ENCODE results near the gene ASCL5. TPM values are rescaled to one million over a fixed set of nuclear protein-coding genes. Genes with fewer than 3 reads are reported as not detected.

ASCL5 gene
- total and polyA plus RNA-seq, 10 of the 15 experiments (the other 5 are each of a cell fraction or from before 2014, with no cell fraction given): 0.04 TPM; not detected in 9

GRCh38 chr1:201127755-201128455 lies 921 bp upstream of the ASCL5 start (continued):
- TF ChIP-seq STAT3 (IDR thresholded peaks at IDR 0.05; ENCODE audit: low read depth, low read length): no peak

GRCh38 chr1:201126463-201126831 lies 537 bp downstream of the ASCL5 start:
- H3K4me2 ChIP-seq (ENCODE audit: control insufficient read depth, insufficient read depth): no peak overlapping the region
- ChIA-PET RAD21 (ENCODE audit: unreplicated experiment) (interaction anchor here (0.6 kb wide), 1 partner anchor 13 kb away, joined by 3 read pairs; no protein-coding TSS in a partner anchor), CTCF (interaction anchor here (1.1 kb wide), 2 partner anchors 12 to 40 kb away, joined by 3 read pairs; no protein-coding TSS in a partner anchor), SMC1A (ENCODE audit: uncharacterized antibody, unreplicated experiment) (no interaction called here), POLR2A (no interaction called here)
- in situ Hi-C loops (cut with MboI) (no loop called here), intact Hi-C loops (cut with micrococcal nuclease; ENCODE audit: unreplicated experiment) (no loop called here)
- no peaks in the 10 kb centered on the region for H3K36me3 ChIP-seq (ENCODE audit: control insufficient read depth in 2 of 2, insufficient read depth in 2 of 2, low read length in 1 of 2)
- no peak overlapping the region for H3K4me3 ChIP-seq
- no peaks in the 10 kb centered on the region for H3K79me2 ChIP-seq (ENCODE audit: control insufficient read depth, insufficient read depth, low read length)
- no peak overlapping the region for H3K9ac ChIP-seq (ENCODE audit: control insufficient read depth, insufficient read depth, low read length)
- H3K27me3 ChIP-seq (replicated peaks in 1 of 2; ENCODE audit: control insufficient read depth in 2 of 2, insufficient read depth in 2 of 2, low read length in 1 of 2): peaks cover 0 to 1% of the 10 kb centered on the region in 2 experiments; a peak in 2 of 4 replicates
- 41% methylated on average over 3 of the region's 3 CpGs for WGBS (ENCODE audit: insufficient coverage, insufficient replicate concordance, low lambda C conversion rate, missing lambda C conversion rate)
- H3K27ac ChIP-seq (ENCODE audit: control insufficient read depth, insufficient read depth): no peak overlapping the region
- DNase-seq (ENCODE audit: low read depth, low spot score): no peak
- H2AFZ ChIP-seq (ENCODE audit: control insufficient read depth, low read depth, low read length): no peak overlapping the region
- BruUV-seq (replicated peaks): no TSS peak
- H4K20me1 ChIP-seq (ENCODE audit: control insufficient read depth, insufficient read depth): no peaks in the 10 kb centered on the region
- no peaks in the 10 kb centered on the region for H3K4me1 ChIP-seq (ENCODE audit: control insufficient read depth, insufficient read depth, low read length)
- no peak for ATAC-seq
- no peaks in the 10 kb centered on the region for H3K9me3 ChIP-seq (replicated peaks; ENCODE audit: control insufficient read depth, insufficient read depth, low read length)
- FAIRE-seq: no peak
- TF ChIP-seq ZBTB33 (IDR thresholded peaks at IDR 0.05) (no peak), NR2C2 (IDR thresholded peaks at IDR 0.05; ENCODE audit: borderline replicate concordance, control insufficient read depth, insufficient read length, low read depth) (no peak), CBX5 (IDR thresholded peaks at IDR 0.05; ENCODE audit: low read depth) (no peak), ZBTB11 (CRISPR knock-in tag; IDR thresholded peaks at IDR 0.05) (no peak), PAX8 (IDR thresholded peaks at IDR 0.05) (no peak), YBX1 (IDR thresholded peaks at IDR 0.05) (no peak), HDAC2 (IDR thresholded peaks at IDR 0.05) (no peak), USF1 (IDR thresholded peaks at IDR 0.05; ENCODE audit: borderline replicate concordance, extremely low read length, insufficient read depth, low read depth, low read length) (no peak), ZZZ3 (IDR thresholded peaks at IDR 0.05; ENCODE audit: control insufficient read depth, insufficient read length, low read depth) (no peak), BHLHE40 (IDR thresholded peaks at IDR 0.05; ENCODE audit: borderline replicate concordance in 1 of 2, low read depth in 2 of 2, low read length in 1 of 2) (no peak), SIN3A (IDR thresholded peaks at IDR 0.05; ENCODE audit: low read depth, low read length) (no peak), CREM (IDR thresholded peaks at IDR 0.05; ENCODE audit: low read depth) (no peak)
